Activated naive CD4-positive, alpha-beta T cell treated with anti-CD3 and anti-CD28 coated beads for 36 hours (primary cell): ENCODE measurements around the gene PRAF2. TPM values are rescaled to one million over a fixed set of nuclear protein-coding genes. Genes with fewer than 3 reads are reported as not detected.

Experiments
- CTCF ChIA-PET: fragments of 350-600 bp; sonication (Branson Sonifier 250); formaldehyde crosslinking; loops from one replicate; lab custom pipeline; 2021; ENCODE audit warnings: antibody characterized with exemption; lab: Charles Lee
- DNase-seq: peaks from one replicate; pipeline ENCODE4 v3.0.0-alpha.2; 2020
- H3K27ac Mint-ChIP-seq: one replicate; pipeline ENCODE4 v1.8.0; 2021; ENCODE audit warnings: mild to moderate bottlenecking, mixed read lengths
- H3K27me3 Mint-ChIP-seq: one replicate; pipeline ENCODE4 v1.8.0; 2021; ENCODE audit warnings: low read depth, mixed read lengths
- H3K36me3 Mint-ChIP-seq: one replicate; pipeline ENCODE4 v1.8.0; 2021; ENCODE audit warnings: low read depth, mixed read lengths
- H3K4me1 Mint-ChIP-seq: one replicate; pipeline ENCODE4 v1.8.0; 2021; ENCODE audit warnings: low read depth, mixed read lengths
- H3K4me3 Mint-ChIP-seq: one replicate; pipeline ENCODE4 v1.8.0; 2021; ENCODE audit warnings: mild to moderate bottlenecking, moderate library complexity, mixed read lengths
- H3K9me3 Mint-ChIP-seq: one replicate; pipeline ENCODE4 v1.8.0; 2021; ENCODE audit warnings: mixed read lengths
- intact Hi-C: fragments of 100-400 bp; cut with micrococcal nuclease; formaldehyde crosslinking; loops from one replicate; pipeline ENCODE4 v1.15.1; 2023
- total RNA-seq, 2 experiments: library from RNA; stranded (reverse); gene quantifications; one replicate each; pipeline ENCODE4 v1.2.3, GENCODE V29; 2021

Gene PRAF2
- total RNA-seq, 2 experiments from 2014 or later = 14.5 to 14.8 TPM

- Mint-ChIP-seq H3K9me3 (no peaks in the 10 kb centered on the region), H3K4me1 (peaks cover 18% of the 10 kb centered on the region), H3K27ac (no peak overlapping the region), H3K4me3 (no peak overlapping the region), H3K27me3 (no peaks in the 10 kb centered on the region), H3K36me3 (peaks cover 5% of the 10 kb centered on the region)
- DNase-seq = no peak
- CTCF ChIA-PET = no interaction called here
- intact Hi-C loops = loop anchor here (10.0 kb wide), 1 partner anchor 94 kb away; the partner anchor contains the start of gene MAGIX
Measured at GRCh38 chrX:49070988-49071387, 2.8 kb downstream of the PRAF2 start.

DNA sequence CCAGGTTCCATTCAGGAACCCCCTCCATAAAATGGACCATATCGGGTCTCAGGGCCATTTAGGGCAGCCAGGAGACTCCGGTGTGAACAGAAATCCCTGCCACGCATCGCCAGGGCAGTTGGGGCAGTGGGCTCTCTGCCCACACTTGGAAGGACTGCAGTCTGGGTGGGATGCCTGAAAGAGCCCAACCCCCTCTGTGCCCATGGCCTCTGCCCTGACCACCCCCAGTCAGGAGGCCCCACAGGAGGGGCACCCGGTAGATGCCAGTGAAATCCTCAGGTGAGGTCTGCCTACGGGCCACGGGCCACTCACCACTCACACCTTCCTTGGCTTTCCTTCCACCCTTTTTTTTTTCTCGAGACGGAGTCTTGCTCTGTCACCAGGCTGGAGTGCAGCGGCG is 4.8 kb downstream of the PRAF2 start:
- H3K4me1 Mint-ChIP-seq = peaks cover 12% of the 10 kb centered on the region
- no peak for DNase-seq
- intact Hi-C loops = no loop called here
- no peak overlapping the region for H3K27ac Mint-ChIP-seq
- H3K4me3 Mint-ChIP-seq = no peak overlapping the region
- CTCF ChIA-PET = no interaction called here
- H3K9me3 Mint-ChIP-seq = no peaks in the 10 kb centered on the region
- no peaks in the 10 kb centered on the region for H3K27me3 Mint-ChIP-seq
- H3K36me3 Mint-ChIP-seq = peaks cover 5% of the 10 kb centered on the region

- H3K9me3 Mint-ChIP-seq = no peaks in the 10 kb centered on the region
- CTCF ChIA-PET = no interaction called here
- H3K4me3 Mint-ChIP-seq = no peak overlapping the region
- intact Hi-C loops = no loop called here
- no peaks in the 10 kb centered on the region for H3K36me3 Mint-ChIP-seq
- no peak overlapping the region for H3K27ac Mint-ChIP-seq
- H3K4me1 Mint-ChIP-seq = peaks cover 3% of the 10 kb centered on the region
- no peak for DNase-seq
- no peaks in the 10 kb centered on the region for H3K27me3 Mint-ChIP-seq
Measured at GRCh38 chrX:49067285-49068120, 6.3 kb downstream of the PRAF2 start.

- DNase-seq = no peak
- no peaks in the 10 kb centered on the region for H3K36me3 Mint-ChIP-seq
- intact Hi-C loops = no loop called here
- no peaks in the 10 kb centered on the region for H3K4me1 Mint-ChIP-seq
- H3K27me3 Mint-ChIP-seq = no peaks in the 10 kb centered on the region
- no peak overlapping the region for H3K27ac Mint-ChIP-seq
- no peak overlapping the region for H3K4me3 Mint-ChIP-seq
- no peaks in the 10 kb centered on the region for H3K9me3 Mint-ChIP-seq
- CTCF ChIA-PET = no interaction called here
Measured at GRCh38 chrX:49066690-49067089, 7.1 kb downstream of the PRAF2 start.

DNA sequence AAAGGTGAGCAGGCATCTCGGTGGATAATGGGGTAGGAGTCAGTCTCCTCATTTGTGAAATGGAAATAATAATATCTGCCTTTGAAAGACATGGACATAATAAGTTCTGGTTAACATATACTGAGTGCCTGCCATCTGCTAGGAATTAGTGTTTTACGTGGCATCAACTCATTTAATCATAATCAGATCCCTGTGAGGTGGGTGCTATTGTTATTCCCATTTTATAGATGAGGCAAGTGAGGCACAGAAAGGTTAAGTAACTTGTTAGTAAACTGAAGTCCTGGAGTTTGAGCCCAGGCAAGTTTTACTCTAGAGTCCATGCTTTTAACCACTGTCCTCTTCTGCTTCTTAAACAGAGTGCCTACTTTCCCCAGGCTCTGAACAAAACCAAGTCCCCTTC is 7.5 kb downstream of the PRAF2 start:
- Mint-ChIP-seq H3K4me1 (no peaks in the 10 kb centered on the region), H3K27me3 (no peaks in the 10 kb centered on the region), H3K27ac (peak overlapping the region; percentile 18), H3K9me3 (no peaks in the 10 kb centered on the region), H3K36me3 (no peaks in the 10 kb centered on the region), H3K4me3 (no peak overlapping the region)
- intact Hi-C loops = no loop called here
- DNase-seq = no peak
- CTCF ChIA-PET = no interaction called here

DNA sequence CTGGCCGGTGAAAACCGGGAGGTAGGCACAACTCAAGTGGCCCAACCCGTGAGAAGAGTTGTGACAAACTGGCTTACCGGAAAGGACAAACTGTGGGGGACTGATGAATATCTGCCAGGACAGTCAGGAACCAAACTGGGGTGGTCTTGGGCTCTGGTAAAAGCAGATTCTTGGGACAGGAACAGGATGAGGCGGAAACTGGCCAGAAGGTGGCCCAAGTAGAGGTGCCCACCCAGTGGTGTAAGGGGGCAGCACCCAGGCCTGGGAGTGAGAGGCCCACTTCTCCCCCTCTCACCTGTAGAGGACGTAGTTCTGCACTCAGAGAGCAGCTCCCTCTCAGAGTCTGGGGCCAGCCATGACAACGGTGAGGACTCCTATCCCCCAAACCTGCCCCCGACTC is 9.1 kb downstream of the PRAF2 start:
- Mint-ChIP-seq H3K4me3 (no peak overlapping the region), H3K36me3 (no peaks in the 10 kb centered on the region), H3K27ac (peak overlapping the region; percentile 26), H3K9me3 (no peaks in the 10 kb centered on the region), H3K4me1 (no peaks in the 10 kb centered on the region), H3K27me3 (no peaks in the 10 kb centered on the region)
- CTCF ChIA-PET = no interaction called here
- intact Hi-C loops = no loop called here
- DNase-seq = no peak

DNA sequence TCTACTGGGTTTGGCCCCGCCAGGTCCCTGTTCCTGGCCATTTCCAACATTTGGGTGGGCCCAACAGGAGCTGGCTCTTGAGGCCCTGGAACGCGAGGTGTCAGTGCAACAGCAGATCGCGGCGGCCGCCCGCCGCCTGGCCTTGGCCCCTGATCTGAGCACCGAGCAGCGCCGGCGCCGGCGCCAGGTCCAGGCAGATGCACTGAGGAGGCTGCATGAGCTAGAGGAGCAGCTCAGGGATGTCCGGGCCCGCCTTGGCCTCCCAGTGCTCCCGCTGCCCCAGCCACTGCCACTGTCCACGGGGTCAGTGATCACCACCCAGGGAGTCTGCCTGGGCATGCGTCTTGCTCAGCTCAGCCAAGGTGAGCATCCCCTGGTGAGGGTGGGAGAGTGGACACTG is 9.5 kb downstream of the PRAF2 start:
- no peaks in the 10 kb centered on the region for H3K36me3 Mint-ChIP-seq
- H3K27me3 Mint-ChIP-seq = no peaks in the 10 kb centered on the region
- no peaks in the 10 kb centered on the region for H3K4me1 Mint-ChIP-seq
- CTCF ChIA-PET = no interaction called here
- no peak for DNase-seq
- intact Hi-C loops = no loop called here
- H3K9me3 Mint-ChIP-seq = no peaks in the 10 kb centered on the region
- no peak overlapping the region for H3K4me3 Mint-ChIP-seq
- peak overlapping the region; percentile 26 for H3K27ac Mint-ChIP-seq

DNA sequence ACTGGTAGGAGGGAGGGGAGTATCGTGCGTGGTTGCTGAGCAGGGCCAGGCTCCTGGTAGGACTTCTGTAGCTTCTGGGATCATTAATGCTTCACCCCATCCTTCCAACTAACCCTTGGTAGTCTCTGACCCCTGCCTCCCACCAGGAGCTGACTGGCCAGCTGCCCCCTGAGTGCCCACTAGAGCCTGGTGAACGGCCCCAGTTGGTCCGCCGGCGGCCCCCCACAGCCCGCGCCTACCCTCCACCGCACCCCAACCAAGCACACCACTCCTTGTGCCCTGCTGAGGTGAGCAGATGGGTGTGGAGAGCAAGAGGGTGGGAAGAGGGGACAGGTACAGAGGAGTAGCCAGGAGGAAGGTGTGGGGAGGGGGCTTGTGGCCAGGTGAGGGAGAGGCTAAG is 10.1 kb downstream of the PRAF2 start:
- CTCF ChIA-PET = no interaction called here
- Mint-ChIP-seq H3K9me3 (no peaks in the 10 kb centered on the region), H3K27me3 (no peaks in the 10 kb centered on the region), H3K4me1 (no peaks in the 10 kb centered on the region), H3K4me3 (no peak overlapping the region), H3K27ac (no peak overlapping the region), H3K36me3 (no peaks in the 10 kb centered on the region)
- no peak for DNase-seq
- intact Hi-C loops = no loop called here

GRCh38 chrX:49061916-49062315 is 11.9 kb downstream of the PRAF2 start:
- CTCF ChIA-PET = no interaction called here
- H3K9me3 Mint-ChIP-seq = no peaks in the 10 kb centered on the region

DNA sequence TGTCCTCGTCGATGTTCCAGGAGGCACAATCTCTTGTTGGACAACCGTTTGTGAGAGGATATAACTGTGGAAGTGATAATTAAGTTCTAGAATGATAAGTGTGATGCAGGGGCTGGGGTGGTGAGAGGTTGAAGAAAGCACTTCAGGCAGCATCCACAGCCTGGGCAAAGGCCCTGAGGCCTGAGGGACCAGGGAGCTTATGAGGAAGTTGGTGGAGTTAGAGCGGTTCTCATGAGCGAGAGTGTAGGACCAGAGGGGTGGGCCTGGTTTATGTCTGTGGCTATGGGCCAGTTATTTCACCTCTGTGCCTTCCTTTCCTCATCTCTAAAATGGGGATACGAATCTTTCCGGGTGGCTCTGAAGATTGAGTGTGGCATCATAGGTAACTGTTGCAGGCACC is 12.3 kb downstream of the PRAF2 start:
- DNase-seq = no peak
- Mint-ChIP-seq H3K4me1 (peaks cover 2% of the 10 kb centered on the region), H3K27ac (no peak overlapping the region), H3K9me3 (no peaks in the 10 kb centered on the region), H3K4me3 (no peak overlapping the region), H3K36me3 (no peaks in the 10 kb centered on the region), H3K27me3 (no peaks in the 10 kb centered on the region)
- intact Hi-C loops = no loop called here
- CTCF ChIA-PET = no interaction called here

More at GRCh38 chrX:49061916-49062315, 11.9 kb downstream of the PRAF2 start:
- intact Hi-C loops = no loop called here
- no peaks in the 10 kb centered on the region for H3K36me3 Mint-ChIP-seq
- no peak overlapping the region for H3K4me3 Mint-ChIP-seq
- H3K4me1 Mint-ChIP-seq = no peaks in the 10 kb centered on the region
- no peaks in the 10 kb centered on the region for H3K27me3 Mint-ChIP-seq
- DNase-seq = no peak
- no peak overlapping the region for H3K27ac Mint-ChIP-seq

- H3K36me3 Mint-ChIP-seq = no peaks in the 10 kb centered on the region
- peak overlapping the region; percentile 59 for H3K27ac Mint-ChIP-seq
- intact Hi-C loops = no loop called here
- H3K9me3 Mint-ChIP-seq = no peaks in the 10 kb centered on the region
- H3K27me3 Mint-ChIP-seq = no peaks in the 10 kb centered on the region
- no peak overlapping the region for H3K4me3 Mint-ChIP-seq
- DNase-seq = no peak
- CTCF ChIA-PET = no interaction called here
- H3K4me1 Mint-ChIP-seq = peaks cover 4% of the 10 kb centered on the region
Measured at GRCh38 chrX:49060914-49061313, 12.9 kb downstream of the PRAF2 start.

DNA sequence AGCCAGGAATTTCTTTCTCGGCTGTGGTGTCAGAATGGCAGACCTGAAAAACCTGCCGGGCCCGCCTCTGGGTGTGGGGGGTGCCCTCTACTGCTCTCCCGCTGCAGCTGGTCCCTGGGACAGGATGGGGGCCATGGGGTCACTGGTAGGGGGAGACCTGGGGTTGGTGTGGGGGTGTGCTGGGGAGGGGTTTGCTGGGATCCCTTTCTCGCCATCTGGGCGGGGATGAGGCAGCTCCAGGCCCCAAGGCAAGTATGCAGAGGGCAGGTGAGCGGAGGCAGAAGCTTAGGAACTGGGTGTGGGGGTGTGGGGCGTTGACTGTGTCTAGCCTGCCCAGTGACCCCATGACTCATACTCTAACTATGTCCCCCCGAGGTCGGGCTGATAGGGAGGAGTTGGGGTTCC is 14.1 kb downstream of the PRAF2 start:
- intact Hi-C loops = no loop called here
- H3K9me3 Mint-ChIP-seq = no peaks in the 10 kb centered on the region
- no peak overlapping the region for H3K4me3 Mint-ChIP-seq
- H3K4me1 Mint-ChIP-seq = peaks cover 14% of the 10 kb centered on the region
- H3K27me3 Mint-ChIP-seq = no peaks in the 10 kb centered on the region
- H3K27ac Mint-ChIP-seq = no peak overlapping the region
- DNase-seq = no peak
- H3K36me3 Mint-ChIP-seq = no peaks in the 10 kb centered on the region
- CTCF ChIA-PET = no interaction called here

GRCh38 chrX:49059201-49059600 is 14.6 kb downstream of the PRAF2 start:
- DNase-seq = no peak
- no peak overlapping the region for H3K27ac Mint-ChIP-seq
- intact Hi-C loops = no loop called here
- no peaks in the 10 kb centered on the region for H3K36me3 Mint-ChIP-seq
- no peaks in the 10 kb centered on the region for H3K9me3 Mint-ChIP-seq
- CTCF ChIA-PET = no interaction called here
- no peak overlapping the region for H3K4me3 Mint-ChIP-seq
- peaks cover 19% of the 10 kb centered on the region for H3K4me1 Mint-ChIP-seq
- no peaks in the 10 kb centered on the region for H3K27me3 Mint-ChIP-seq
